Erythroblast (primary cell): ENCODE results near the gene RFTN2.

ENCODE experiments used
- GATA1 ChIP-seq: IDR thresholded peaks from 2 replicates; pipeline ENCODE4 v1.6.1; 2011; ENCODE audit warnings: low read depth, mild to moderate bottlenecking, control low read depth, low read length, moderate library complexity
- POLR2A ChIP-seq: IDR thresholded peaks from 2 replicates; pipeline ENCODE4 v1.6.1; 2011; ENCODE audit warnings: mild to moderate bottlenecking, low read length

- no peak for TF ChIP-seq POLR2A
- no peak for TF ChIP-seq GATA1
Observed at GRCh38 chr2:197657562-197657961, 17.8 kb downstream of the RFTN2 start.
